Body of pancreas (tissue), 4 donors: ENCODE results near the gene IGF1R. TPM values are rescaled to one million over a fixed set of nuclear protein-coding genes. Genes with fewer than 3 reads are reported as not detected.

ENCODE experiments used
- ATAC-seq: fragments of 150-250 bp; one replicate; pipeline ENCODE4 v1.9.1; 2016
- DNase-seq, 4 donors: peaks; one replicate each; pipeline ENCODE4 v3.0.0-alpha.2; 2019
- H3K27ac ChIP-seq, 4 donors: fragments of 200-600 bp; sonication (generic); 1 replicate in 3 of 4; 2 replicates in 1 of 4; pipeline versions ENCODE4 v1.5.1 to v1.6.1; 2016 to 2019; ENCODE audit warnings: mild to moderate bottlenecking in 1 of 4, mixed read lengths in 1 of 4, moderate library complexity in 1 of 4
- H3K27me3 ChIP-seq, 2 donors: fragments of 200-600 bp; sonication (generic); one replicate each; pipeline ENCODE4 v1.6.0; 2016; ENCODE audit warnings: mild to moderate bottlenecking in 1 of 2
- H3K36me3 ChIP-seq, 2 donors: fragments of 200-600 bp; sonication (generic); replicated peaks in 1 of 2; 2 replicates each; pipeline ENCODE4 v1.5.1; 2016; ENCODE audit warnings: low read depth in 2 of 2; ENCODE audit not compliant: insufficient read depth in 1 of 2
- H3K4me1 ChIP-seq: fragments of 200-600 bp; sonication (generic); one replicate; pipeline ENCODE4 v1.6.0; 2016
- H3K4me3 ChIP-seq, 2 donors: fragments of 200-600 bp; sonication (generic); 1 replicate in 1 of 2; 2 replicates in 1 of 2; pipeline ENCODE4 v1.5.1; 2016 to 2019
- H3K9me3 ChIP-seq, 3 donors: fragments of 200-600 bp; sonication (generic); 1 replicate in 2 of 3; 2 replicates in 1 of 3; pipeline ENCODE4 v1.5.1; 2016
- CTCF ChIP-seq, 7 experiments: fragments of 450-650 bp in 4 of 7; fragments of 200-600 bp in 3 of 7; sonication (generic) in 3 of 7; IDR thresholded peaks; one replicate each; pipeline ENCODE4 v1.5.1; 2016 to 2019; ENCODE audit warnings: antibody characterized with exemption in 7 of 7
- POLR2A ChIP-seq, 3 donors: fragments of 450-650 bp; IDR thresholded peaks; one replicate each; pipeline ENCODE4 v1.6.1; 2016; ENCODE audit warnings: antibody characterized with exemption in 3 of 3, mild to moderate bottlenecking in 2 of 3
- WGBS, 2 donors: methylation state at CpG; one replicate each; pipeline ENCODE4 v1.1.5; 2017; 5-methylcytosine and 5-hydroxymethylcytosine counted together
- intact Hi-C: fragments of 100-400 bp; cut with DNase I; formaldehyde crosslinking; loops from one replicate; pipeline ENCODE4 v1.15.1; 2023
- total RNA-seq, 2 donors: library from RNA; depleted of rRNA; stranded (reverse); fragments of >200 nt; gene quantifications; one replicate each; pipeline ENCODE4 v1.1.0, GENCODE V29; 2016

Gene IGF1R
- total RNA-seq, 2 donors from 2014 or later = 34.8 to 55.7 TPM

- TF ChIP-seq POLR2A (IDR thresholded peaks at IDR 0.05) = no peak
- no peak for TF ChIP-seq CTCF (IDR thresholded peaks at IDR 0.05)
- no peaks in the 10 kb centered on the region for H3K36me3 ChIP-seq
- ATAC-seq (no peak), DNase-seq (no peak)
- H3K4me3 ChIP-seq = no peak overlapping the region
- H3K27me3 ChIP-seq = no peaks in the 10 kb centered on the region
- H3K27ac ChIP-seq = no peak overlapping the region
- H3K9me3 ChIP-seq = no peaks in the 10 kb centered on the region
- 46 to 51% methylated on average over 4 of the region's 4 CpGs for WGBS, 2 donors
- H3K4me1 ChIP-seq = peaks cover 44% of the 10 kb centered on the region
- intact Hi-C loops = loop anchor here (5.0 kb wide), 1 partner anchor 133 kb away; no protein-coding TSS in a partner anchor
Measured at GRCh38 chr15:98654790-98655360, 6.5 kb downstream of the IGF1R start.

GRCh38 chr15:98655732-98656131, 7.4 kb downstream of the IGF1R start:
- TF ChIP-seq CTCF (IDR thresholded peaks at IDR 0.05) = no peak
- no peak for TF ChIP-seq POLR2A (IDR thresholded peaks at IDR 0.05)
- H3K9me3 ChIP-seq = no peaks in the 10 kb centered on the region
- H3K27me3 ChIP-seq = no peaks in the 10 kb centered on the region
- DNase-seq = no peak
- H3K4me3 ChIP-seq = no peak overlapping the region
- H3K36me3 ChIP-seq = no peaks in the 10 kb centered on the region
- intact Hi-C loops = loop anchor here (5.0 kb wide), 1 partner anchor 133 kb away; no protein-coding TSS in a partner anchor
- no peak overlapping the region for H3K27ac ChIP-seq
- H3K4me1 ChIP-seq = peaks cover 52% of the 10 kb centered on the region
- ATAC-seq = no peak
- 83 to 94% methylated on average over 8 of the region's 8 CpGs for WGBS, 2 donors

- Histone ChIP-seq H3K4me1 (peaks cover 46% of the 10 kb centered on the region), H3K27ac (no peak overlapping the region)
Measured at GRCh38 chr15:98657721-98658120, 9.4 kb downstream of the IGF1R start.

GRCh38 chr15:98658831-98659699, 10.7 kb downstream of the IGF1R start:
- Histone ChIP-seq H3K27me3 (no peaks in the 10 kb centered on the region), H3K4me3 (no peak overlapping the region), H3K36me3 (no peaks in the 10 kb centered on the region), H3K9me3 (no peaks in the 10 kb centered on the region), H3K4me1 (peaks cover 48% of the 10 kb centered on the region), H3K27ac (peak overlapping the region in 1 of 4 donors; percentile 7)
- intact Hi-C loops = loop anchor here (5.0 kb wide), 1 partner anchor 137 kb away; no protein-coding TSS in a partner anchor
- TF ChIP-seq POLR2A (IDR thresholded peaks at IDR 0.05) (no peak), CTCF (IDR thresholded peaks at IDR 0.05) (peak; percentile 75 to 88 (median 81))
- peak; percentile 86 for ATAC-seq
- WGBS, 2 donors = 30 to 33% methylated on average over 7 of the region's 7 CpGs
- peak; percentile 48 to 63 (median 54) for DNase-seq

More at GRCh38 chr15:98657721-98658120, 9.4 kb downstream of the IGF1R start:
- Histone ChIP-seq H3K9me3 (no peaks in the 10 kb centered on the region), H3K27me3 (no peaks in the 10 kb centered on the region), H3K4me3 (no peak overlapping the region), H3K36me3 (no peaks in the 10 kb centered on the region)
- intact Hi-C loops = loop anchor here (5.0 kb wide), 1 partner anchor 135 kb away; no protein-coding TSS in a partner anchor
- no peak for DNase-seq
- no peak for ATAC-seq
- TF ChIP-seq CTCF (IDR thresholded peaks at IDR 0.05) (no peak), POLR2A (IDR thresholded peaks at IDR 0.05) (no peak)
- WGBS, 2 donors = 75 to 78% methylated on average over 4 of the region's 4 CpGs
